ENCODE data around the gene GDPD1. TPM values are rescaled to one million over a fixed set of nuclear protein-coding genes. Genes with fewer than 3 reads are reported as not detected.

Gene GDPD1
- total RNA-seq, 1 donor from 2014 or later = 17.8 TPM

- H3K36me3 ChIP-seq = no peaks in the 10 kb centered on the region
- TF ChIP-seq CTCF (IDR thresholded peaks at IDR 0.05) (no peak), EZH2 (IDR thresholded peaks at IDR 0.05) (no peak), EZH2phosphoT487 (IDR thresholded peaks at IDR 0.05) (no peak)
- Mint-ChIP-seq H3K27ac (no peak overlapping the region), H3K9me3 (no peaks in the 10 kb centered on the region), H3K27me3 (ENCODE audit: insufficient read depth, low read depth) (no peaks in the 10 kb centered on the region), H3K4me3 (no peak overlapping the region), H3K4me1 (no peaks in the 10 kb centered on the region), H3K36me3 (peaks cover 11% of the 10 kb centered on the region)
- no peaks in the 10 kb centered on the region for H3K27me3 ChIP-seq
- H4K20me1 ChIP-seq (ENCODE audit: low read depth) = no peaks in the 10 kb centered on the region
- no peaks in the 10 kb centered on the region for H3K9me3 ChIP-seq (ENCODE audit: low read depth)
- H3K27ac ChIP-seq = no peak overlapping the region
- DNase-seq (ENCODE audit: low spot score) = no peak
- no peak overlapping the region for H3K9ac ChIP-seq
- no peak overlapping the region for H3K4me3 ChIP-seq
- H2AFZ ChIP-seq (replicated peaks) = no peak overlapping the region
- H3K4me1 ChIP-seq = no peaks in the 10 kb centered on the region
- no peaks in the 10 kb centered on the region for H3K79me2 ChIP-seq (ENCODE audit: low read depth)
- no peaks in the 10 kb centered on the region for H3F3A ChIP-seq (ENCODE audit: low read depth)
- H3K4me2 ChIP-seq = no peak overlapping the region
These were observed 56.7 kb downstream of the GDPD1 start for GRCh38 chr17:59277031-59277430.

- Histone ChIP-seq H3F3A (ENCODE audit: low read depth) (no peaks in the 10 kb centered on the region), H3K36me3 (no peaks in the 10 kb centered on the region), H3K79me2 (ENCODE audit: low read depth) (no peaks in the 10 kb centered on the region), H4K20me1 (ENCODE audit: low read depth) (no peaks in the 10 kb centered on the region), H3K4me3 (no peak overlapping the region), H3K4me1 (no peaks in the 10 kb centered on the region), H3K27ac (no peak overlapping the region), H3K27me3 (no peaks in the 10 kb centered on the region), H3K9me3 (ENCODE audit: low read depth) (no peaks in the 10 kb centered on the region), H2AFZ (replicated peaks) (no peak overlapping the region), H3K4me2 (no peak overlapping the region), H3K9ac (no peak overlapping the region)
- peaks cover 7% of the 10 kb centered on the region for H3K36me3 Mint-ChIP-seq
- H3K4me3 Mint-ChIP-seq = no peak overlapping the region
- no peaks in the 10 kb centered on the region for H3K9me3 Mint-ChIP-seq
- H3K27ac Mint-ChIP-seq = no peak overlapping the region
- no peaks in the 10 kb centered on the region for H3K27me3 Mint-ChIP-seq (ENCODE audit: insufficient read depth, low read depth)
- TF ChIP-seq EZH2 (IDR thresholded peaks at IDR 0.05) (no peak), CTCF (IDR thresholded peaks at IDR 0.05) (no peak), EZH2phosphoT487 (IDR thresholded peaks at IDR 0.05) (no peak)
- H3K4me1 Mint-ChIP-seq = no peaks in the 10 kb centered on the region
- no peak for DNase-seq (ENCODE audit: low spot score)
These were observed 58.1 kb downstream of the GDPD1 start for GRCh38 chr17:59278406-59278805.

GRCh38 chr17:59284317-59284716 is 64.0 kb downstream of the GDPD1 start:
- H3K27me3 ChIP-seq = no peaks in the 10 kb centered on the region
- H3K4me1 Mint-ChIP-seq = peaks cover 3% of the 10 kb centered on the region

More at GRCh38 chr17:59284317-59284716, 64.0 kb downstream of the GDPD1 start:
- TF ChIP-seq CTCF (IDR thresholded peaks at IDR 0.05) (no peak), EZH2phosphoT487 (IDR thresholded peaks at IDR 0.05) (no peak), EZH2 (IDR thresholded peaks at IDR 0.05) (no peak)
- Histone ChIP-seq H3K79me2 (ENCODE audit: low read depth) (no peaks in the 10 kb centered on the region), H3K36me3 (no peaks in the 10 kb centered on the region), H4K20me1 (ENCODE audit: low read depth) (no peaks in the 10 kb centered on the region), H2AFZ (replicated peaks) (no peak overlapping the region), H3F3A (ENCODE audit: low read depth) (no peaks in the 10 kb centered on the region), H3K27ac (no peak overlapping the region), H3K4me3 (no peak overlapping the region), H3K4me2 (no peak overlapping the region), H3K9me3 (ENCODE audit: low read depth) (no peaks in the 10 kb centered on the region), H3K4me1 (no peaks in the 10 kb centered on the region), H3K9ac (no peak overlapping the region)
- Mint-ChIP-seq H3K36me3 (peaks cover 3% of the 10 kb centered on the region), H3K27ac (no peak overlapping the region), H3K27me3 (ENCODE audit: insufficient read depth, low read depth) (peaks cover 2% of the 10 kb centered on the region), H3K4me3 (no peak overlapping the region), H3K9me3 (no peaks in the 10 kb centered on the region)
- DNase-seq (ENCODE audit: low spot score) = no peak
